HUES48 (cell line): ENCODE results near the gene SLC39A9.

Experiments
- H3K27ac ChIP-seq: one replicate; pipeline ENCODE4 v1.7.0; 2013; ENCODE audit warnings: low read depth, low read length, inconsistent platforms
- H3K27me3 ChIP-seq: 2 replicates; pipeline ENCODE4 v1.6.1; 2013; ENCODE audit warnings: mild to moderate bottlenecking, low read length; ENCODE audit not compliant: control insufficient read depth, insufficient read depth
- H3K36me3 ChIP-seq: 2 replicates; pipeline ENCODE4 v1.6.1; 2013; ENCODE audit warnings: low read length; ENCODE audit not compliant: control insufficient read depth, insufficient read depth
- H3K4me1 ChIP-seq: 2 replicates; pipeline ENCODE4 v1.6.1; 2013; ENCODE audit warnings: mild to moderate bottlenecking, low read length; ENCODE audit not compliant: control insufficient read depth, insufficient read depth
- H3K4me3 ChIP-seq: 2 replicates; pipeline ENCODE4 v1.5.1; 2013; ENCODE audit warnings: mild to moderate bottlenecking, low read depth, low read length
- H3K9ac ChIP-seq: 2 replicates; pipeline ENCODE4 v1.6.1; 2013; ENCODE audit warnings: mild to moderate bottlenecking, low read depth, low read length, moderate library complexity
- H3K9me3 ChIP-seq: 2 replicates; pipeline ENCODE4 v1.6.1; 2013; ENCODE audit warnings: low read length; ENCODE audit not compliant: control insufficient read depth, insufficient read depth

SLC39A9 gene

GRCh38 chr14:69423279-69423678, 24.8 kb downstream of the SLC39A9 start:
- Histone ChIP-seq H3K27me3 (no peaks in the 10 kb centered on the region), H3K27ac (no peak overlapping the region), H3K4me1 (no peaks in the 10 kb centered on the region), H3K36me3 (peaks cover 34% of the 10 kb centered on the region; the same call in 1 of the 2 replicates), H3K4me3 (no peak overlapping the region), H3K9me3 (peaks cover 3% of the 10 kb centered on the region; the same call in 1 of the 2 replicates), H3K9ac (no peak overlapping the region)

- no peak overlapping the region for H3K27ac ChIP-seq
- peaks cover 34% of the 10 kb centered on the region; the same call in 1 of the 2 replicates for H3K36me3 ChIP-seq
- no peaks in the 10 kb centered on the region for H3K27me3 ChIP-seq
- no peaks in the 10 kb centered on the region for H3K4me1 ChIP-seq
- H3K4me3 ChIP-seq: no peak overlapping the region
- no peak overlapping the region for H3K9ac ChIP-seq
- H3K9me3 ChIP-seq: peaks cover 3% of the 10 kb centered on the region; the same call in 1 of the 2 replicates
Measured at GRCh38 chr14:69424149-69424923, 25.8 kb downstream of the SLC39A9 start.

GRCh38 chr14:69427596-69427995, 29.1 kb downstream of the SLC39A9 start:
- H3K27me3 ChIP-seq: no peaks in the 10 kb centered on the region
- H3K4me3 ChIP-seq: no peak overlapping the region
- peaks cover 34% of the 10 kb centered on the region; the same call in 1 of the 2 replicates for H3K36me3 ChIP-seq
- H3K9me3 ChIP-seq: no peaks in the 10 kb centered on the region
- H3K4me1 ChIP-seq: no peaks in the 10 kb centered on the region
- no peak overlapping the region for H3K9ac ChIP-seq
- H3K27ac ChIP-seq: no peak overlapping the region

- no peak overlapping the region for H3K4me3 ChIP-seq
- no peaks in the 10 kb centered on the region for H3K9me3 ChIP-seq
- H3K36me3 ChIP-seq: peaks cover 34% of the 10 kb centered on the region; the same call in 1 of the 2 replicates
- H3K27me3 ChIP-seq: no peaks in the 10 kb centered on the region
- no peak overlapping the region for H3K9ac ChIP-seq
- H3K4me1 ChIP-seq: no peaks in the 10 kb centered on the region
- H3K27ac ChIP-seq: no peak overlapping the region
Measured at GRCh38 chr14:69428289-69428998, 30.0 kb downstream of the SLC39A9 start.

- no peaks in the 10 kb centered on the region for H3K4me1 ChIP-seq
- no peak overlapping the region for H3K4me3 ChIP-seq
- H3K27me3 ChIP-seq: no peaks in the 10 kb centered on the region
- no peak overlapping the region for H3K27ac ChIP-seq
- peaks cover 28% of the 10 kb centered on the region; the same call in 1 of the 2 replicates for H3K36me3 ChIP-seq
- no peak overlapping the region for H3K9ac ChIP-seq
- no peaks in the 10 kb centered on the region for H3K9me3 ChIP-seq
Measured at GRCh38 chr14:69429643-69430042, 31.2 kb downstream of the SLC39A9 start.

GRCh38 chr14:69430306-69430939, 31.9 kb downstream of the SLC39A9 start:
- Histone ChIP-seq H3K27me3 (no peaks in the 10 kb centered on the region), H3K4me3 (no peak overlapping the region), H3K36me3 (peaks cover 22% of the 10 kb centered on the region; the same call in 1 of the 2 replicates), H3K27ac (no peak overlapping the region), H3K9me3 (no peaks in the 10 kb centered on the region), H3K4me1 (no peaks in the 10 kb centered on the region), H3K9ac (no peak overlapping the region)

GRCh38 chr14:69432364-69432763, 33.9 kb downstream of the SLC39A9 start:
- no peaks in the 10 kb centered on the region for H3K27me3 ChIP-seq
- H3K9me3 ChIP-seq: no peaks in the 10 kb centered on the region
- H3K4me3 ChIP-seq: no peak overlapping the region
- H3K36me3 ChIP-seq: peaks cover 4% of the 10 kb centered on the region; the same call in 1 of the 2 replicates
- H3K4me1 ChIP-seq: no peaks in the 10 kb centered on the region; the same call in 1 of the 2 replicates
- no peak overlapping the region for H3K27ac ChIP-seq
- no peak overlapping the region for H3K9ac ChIP-seq

- H3K27ac ChIP-seq: no peak overlapping the region
- no peaks in the 10 kb centered on the region for H3K27me3 ChIP-seq
- H3K9me3 ChIP-seq: no peaks in the 10 kb centered on the region
- no peaks in the 10 kb centered on the region; the same call in 1 of the 2 replicates for H3K4me1 ChIP-seq
- no peak overlapping the region for H3K9ac ChIP-seq
- peaks cover 13% of the 10 kb centered on the region for H3K36me3 ChIP-seq
- H3K4me3 ChIP-seq: no peak overlapping the region
Measured at GRCh38 chr14:69439521-69440270, 41.2 kb downstream of the SLC39A9 start.

- Histone ChIP-seq H3K9ac (no peak overlapping the region; the same call in 1 of the 2 replicates), H3K9me3 (no peaks in the 10 kb centered on the region), H3K36me3 (peaks cover 13% of the 10 kb centered on the region), H3K4me3 (no peak overlapping the region), H3K27ac (no peak overlapping the region), H3K27me3 (no peaks in the 10 kb centered on the region), H3K4me1 (no peaks in the 10 kb centered on the region)
Measured at GRCh38 chr14:69441948-69442347, 43.5 kb downstream of the SLC39A9 start.

GRCh38 chr14:69443296-69443805, 44.9 kb downstream of the SLC39A9 start:
- Histone ChIP-seq H3K27ac (no peak overlapping the region), H3K9ac (no peak overlapping the region), H3K9me3 (no peaks in the 10 kb centered on the region), H3K27me3 (no peaks in the 10 kb centered on the region), H3K4me1 (no peaks in the 10 kb centered on the region), H3K4me3 (no peak overlapping the region), H3K36me3 (peaks cover 13% of the 10 kb centered on the region)
